Neutrophil (primary cell): ENCODE results near the gene CERS6.

Source experiments
- H3K27ac ChIP-seq: fragments of 200-600 bp; sonication (generic); 2 replicates; pipeline ENCODE4 v1.5.1; 2016; ENCODE audit warnings: mild to moderate bottlenecking, moderate library complexity
- H3K27me3 ChIP-seq: fragments of 200-600 bp; sonication (generic); 2 replicates; pipeline ENCODE4 v1.6.0; 2016; ENCODE audit warnings: mild to moderate bottlenecking
- H3K36me3 ChIP-seq: fragments of 200-600 bp; sonication (generic); 2 replicates; pipeline ENCODE4 v1.5.1; 2017
- H3K4me1 ChIP-seq, 2 experiments: fragments of 200-600 bp in 1 of 2; sonication (generic) in 1 of 2; 1 replicate in 1 of 2; 2 replicates in 1 of 2; pipeline versions ENCODE4 v1.5.1 to v1.6.1; 2013 to 2016; ENCODE audit warnings: low read depth in 1 of 2, low read length in 1 of 2, mild to moderate bottlenecking in 1 of 2, moderate library complexity in 1 of 2; ENCODE audit not compliant: control insufficient read depth in 1 of 2, insufficient read depth in 1 of 2
- H3K4me3 ChIP-seq, 2 experiments: fragments of 200-600 bp in 1 of 2; sonication (generic) in 1 of 2; 1 replicate in 1 of 2; 2 replicates in 1 of 2; pipeline ENCODE4 v1.5.1; 2013 to 2016; ENCODE audit warnings: low read depth in 1 of 2, low read length in 1 of 2, mild to moderate bottlenecking in 1 of 2, moderate library complexity in 1 of 2
- H3K9me3 ChIP-seq: fragments of 200-600 bp; sonication (generic); 2 replicates; pipeline ENCODE4 v1.5.1; 2016
- CTCF ChIP-seq: fragments of 200-600 bp; sonication (generic); IDR thresholded peaks from 2 replicates; pipeline ENCODE4 v1.5.1; 2016; ENCODE audit warnings: antibody characterized with exemption

Gene CERS6

GRCh38 chr2:168692132-168692744, 236.2 kb downstream of the CERS6 start:
- H3K36me3 ChIP-seq: peaks cover 28% of the 10 kb centered on the region
- no peak overlapping the region for H3K4me3 ChIP-seq
- no peak for TF ChIP-seq CTCF
- H3K9me3 ChIP-seq: no peaks in the 10 kb centered on the region
- H3K27me3 ChIP-seq: no peaks in the 10 kb centered on the region
- H3K27ac ChIP-seq: no peak overlapping the region
- no peaks in the 10 kb centered on the region for H3K4me1 ChIP-seq

- peaks cover 28% of the 10 kb centered on the region for H3K36me3 ChIP-seq
- H3K27me3 ChIP-seq: no peaks in the 10 kb centered on the region
- H3K4me1 ChIP-seq: no peaks in the 10 kb centered on the region
Observed at GRCh38 chr2:168694173-168694572, 238.1 kb downstream of the CERS6 start.

GRCh38 chr2:168694866-168695265, 238.8 kb downstream of the CERS6 start:
- Histone ChIP-seq H3K27ac (no peak overlapping the region), H3K27me3 (no peaks in the 10 kb centered on the region), H3K36me3 (peaks cover 28% of the 10 kb centered on the region), H3K9me3 (no peaks in the 10 kb centered on the region), H3K4me1 (no peaks in the 10 kb centered on the region), H3K4me3 (no peak overlapping the region)
- no peak for TF ChIP-seq CTCF

More at GRCh38 chr2:168694173-168694572, 238.1 kb downstream of the CERS6 start:
- H3K27ac ChIP-seq: no peak overlapping the region
- no peak overlapping the region for H3K4me3 ChIP-seq
- no peak for TF ChIP-seq CTCF
- no peaks in the 10 kb centered on the region for H3K9me3 ChIP-seq

- H3K4me3 ChIP-seq: no peak overlapping the region
- no peaks in the 10 kb centered on the region for H3K27me3 ChIP-seq
- H3K36me3 ChIP-seq: peaks cover 17% of the 10 kb centered on the region
- no peaks in the 10 kb centered on the region for H3K4me1 ChIP-seq
- H3K9me3 ChIP-seq: no peaks in the 10 kb centered on the region
- no peak for TF ChIP-seq CTCF
- no peak overlapping the region for H3K27ac ChIP-seq
Observed at GRCh38 chr2:168697668-168698121, 241.6 kb downstream of the CERS6 start.

GRCh38 chr2:168698969-168699368, 242.9 kb downstream of the CERS6 start:
- H3K4me1 ChIP-seq: no peaks in the 10 kb centered on the region
- no peak overlapping the region for H3K4me3 ChIP-seq
- peaks cover 17% of the 10 kb centered on the region for H3K36me3 ChIP-seq
- H3K9me3 ChIP-seq: no peaks in the 10 kb centered on the region
- H3K27me3 ChIP-seq: no peaks in the 10 kb centered on the region
- no peak overlapping the region for H3K27ac ChIP-seq
- no peak for TF ChIP-seq CTCF
